ENCODE results near the gene AKIRIN2.
"Not testable (repeated sequence)": the region's sequence is repeated elsewhere in the genome, so short reads cannot be mapped to it uniquely, and the experiment has no call there.

AKIRIN2 gene

GRCh38 chr6:87687893-87688292 is 14.1 kb downstream of the AKIRIN2 start:
- not testable (repeated sequence) for DNase-seq (ENCODE audit: low read depth in 2 of 2)

GRCh38 chr6:87687296-87687695 is 14.7 kb downstream of the AKIRIN2 start:
- no peak for DNase-seq (ENCODE audit: low read depth in 2 of 2)

GRCh38 chr6:87686636-87687205 is 15.3 kb downstream of the AKIRIN2 start:
- not testable (repeated sequence) for DNase-seq (ENCODE audit: low read depth in 2 of 2)

GRCh38 chr6:87684895-87685654 is 17.0 kb downstream of the AKIRIN2 start:
- DNase-seq (ENCODE audit: low read depth in 2 of 2) = no peak

GRCh38 chr6:87683890-87684289 is 18.1 kb downstream of the AKIRIN2 start:
- no peak for DNase-seq (ENCODE audit: low read depth in 2 of 2)

GRCh38 chr6:87682310-87682709 is 19.7 kb downstream of the AKIRIN2 start:
- no peak for DNase-seq (ENCODE audit: low read depth in 2 of 2)

- DNase-seq (ENCODE audit: low read depth in 2 of 2) = no peak
These were observed 26.9 kb downstream of the AKIRIN2 start for GRCh38 chr6:87675004-87675681.

- DNase-seq (ENCODE audit: low read depth in 2 of 2) = no peak
These were observed 27.7 kb downstream of the AKIRIN2 start for GRCh38 chr6:87674290-87674689.

- no peak for DNase-seq (ENCODE audit: low read depth in 2 of 2)
These were observed 28.8 kb downstream of the AKIRIN2 start for GRCh38 chr6:87673237-87673636.

- no peak for DNase-seq (ENCODE audit: low read depth in 2 of 2)
These were observed 29.4 kb downstream of the AKIRIN2 start for GRCh38 chr6:87672641-87673040.

GRCh38 chr6:87671555-87672029 is 30.4 kb downstream of the AKIRIN2 start:
- DNase-seq (ENCODE audit: low read depth in 2 of 2) = no peak

- no peak for DNase-seq (ENCODE audit: low read depth in 2 of 2)
These were observed 31.3 kb downstream of the AKIRIN2 start for GRCh38 chr6:87670707-87671106.

GRCh38 chr6:87669051-87669450 is 33.0 kb downstream of the AKIRIN2 start:
- DNase-seq (ENCODE audit: low read depth in 2 of 2) = no peak

- DNase-seq (ENCODE audit: low read depth in 2 of 2) = no peak
These were observed 34.0 kb downstream of the AKIRIN2 start for GRCh38 chr6:87668013-87668412.

- DNase-seq (ENCODE audit: low read depth in 2 of 2) = no peak
These were observed 35.0 kb downstream of the AKIRIN2 start for GRCh38 chr6:87667032-87667431.

- DNase-seq (ENCODE audit: low read depth in 2 of 2) = no peak
These were observed 37.0 kb downstream of the AKIRIN2 start for GRCh38 chr6:87664921-87665485.

- no peak for DNase-seq (ENCODE audit: low read depth in 2 of 2)
These were observed 38.6 kb downstream of the AKIRIN2 start for GRCh38 chr6:87663434-87663833.

GRCh38 chr6:87661503-87661902 is 40.5 kb downstream of the AKIRIN2 start:
- DNase-seq (ENCODE audit: low read depth in 2 of 2) = no peak

GRCh38 chr6:87661016-87661415 is 41.0 kb downstream of the AKIRIN2 start:
- no peak for DNase-seq (ENCODE audit: low read depth in 2 of 2)

- DNase-seq (ENCODE audit: low read depth in 2 of 2) = no peak
These were observed 41.7 kb downstream of the AKIRIN2 start for GRCh38 chr6:87660226-87660911.

GRCh38 chr6:87658516-87658915 is 43.5 kb downstream of the AKIRIN2 start:
- no peak for DNase-seq (ENCODE audit: low read depth in 2 of 2)

GRCh38 chr6:87656857-87657256 is 45.2 kb downstream of the AKIRIN2 start:
- no peak for DNase-seq (ENCODE audit: low read depth in 2 of 2)
